GM18858 (cell line): ENCODE measurements around the gene EFEMP2.
"Not testable (repeated sequence)": the region's sequence is repeated elsewhere in the genome, so short reads cannot be mapped to it uniquely, and the experiment has no call there.

ENCODE experiments used
- ATAC-seq: cut with Tn5 transposase; IDR thresholded peaks from one replicate; pipeline ENCODE4 v1.9.1; 2021; ENCODE audit not compliant: unreplicated experiment

The EFEMP2 gene

DNA sequence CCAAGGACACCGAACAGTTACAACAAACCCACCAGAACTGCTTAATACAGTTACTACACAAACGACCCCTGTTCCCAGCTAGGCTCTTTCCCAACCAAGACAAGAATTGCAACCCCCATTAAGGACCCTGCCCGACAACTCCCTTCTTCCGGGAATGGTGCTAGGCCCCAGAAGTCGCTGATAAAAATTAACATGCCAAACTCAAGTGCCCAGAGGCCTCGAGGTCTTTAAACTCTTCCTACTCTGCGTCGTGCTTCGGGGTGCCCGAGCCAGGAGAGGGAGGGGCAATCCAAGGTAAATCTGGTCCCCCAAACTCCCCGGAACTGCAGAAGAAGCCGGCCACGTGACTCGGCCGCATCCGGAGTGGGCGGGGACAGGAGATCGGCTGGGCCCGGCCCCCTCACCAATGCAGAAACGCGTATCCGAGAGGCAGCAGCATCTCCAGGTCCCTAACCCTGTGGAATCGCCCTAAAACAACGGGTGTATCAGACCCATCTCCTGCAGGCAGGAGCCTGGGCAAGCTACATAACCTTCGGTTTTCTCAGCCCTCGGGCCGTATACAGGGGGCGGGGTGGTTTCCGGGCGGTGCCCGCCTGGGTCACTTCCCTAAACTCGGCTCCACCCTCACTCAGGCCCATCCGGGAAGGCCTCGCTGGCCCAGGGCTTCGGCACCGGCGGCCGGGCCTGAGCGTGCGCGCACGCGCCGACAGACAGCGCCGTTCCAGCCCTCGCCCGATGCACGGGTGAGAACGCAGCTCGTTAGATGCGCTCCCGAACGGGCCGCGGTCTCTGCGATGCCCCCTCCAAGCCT lies 15.7 kb downstream of the EFEMP2 start:
- ATAC-seq = no peak

DNA sequence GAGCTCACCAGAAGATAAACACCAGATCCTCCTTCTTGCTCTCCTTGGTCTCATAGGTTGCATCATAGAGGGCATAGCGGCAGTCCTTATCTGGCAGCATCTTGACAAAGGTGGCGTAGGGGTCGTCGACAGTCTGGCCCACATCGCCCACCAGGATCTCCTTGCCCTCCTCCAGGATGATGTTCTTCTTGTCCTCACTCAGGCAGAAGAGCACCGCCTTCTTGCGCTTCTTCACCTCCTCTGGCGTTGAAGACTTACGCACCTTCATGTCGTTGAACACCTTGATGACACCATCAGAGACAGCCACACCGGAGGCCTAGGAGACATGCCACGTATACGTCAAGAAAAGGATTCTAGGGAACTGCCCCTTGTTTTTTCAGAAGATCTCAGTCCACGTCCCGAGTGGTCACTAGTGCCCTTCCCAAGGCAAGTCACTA lies 16.7 kb downstream of the EFEMP2 start:
- ATAC-seq = no peak

DNA sequence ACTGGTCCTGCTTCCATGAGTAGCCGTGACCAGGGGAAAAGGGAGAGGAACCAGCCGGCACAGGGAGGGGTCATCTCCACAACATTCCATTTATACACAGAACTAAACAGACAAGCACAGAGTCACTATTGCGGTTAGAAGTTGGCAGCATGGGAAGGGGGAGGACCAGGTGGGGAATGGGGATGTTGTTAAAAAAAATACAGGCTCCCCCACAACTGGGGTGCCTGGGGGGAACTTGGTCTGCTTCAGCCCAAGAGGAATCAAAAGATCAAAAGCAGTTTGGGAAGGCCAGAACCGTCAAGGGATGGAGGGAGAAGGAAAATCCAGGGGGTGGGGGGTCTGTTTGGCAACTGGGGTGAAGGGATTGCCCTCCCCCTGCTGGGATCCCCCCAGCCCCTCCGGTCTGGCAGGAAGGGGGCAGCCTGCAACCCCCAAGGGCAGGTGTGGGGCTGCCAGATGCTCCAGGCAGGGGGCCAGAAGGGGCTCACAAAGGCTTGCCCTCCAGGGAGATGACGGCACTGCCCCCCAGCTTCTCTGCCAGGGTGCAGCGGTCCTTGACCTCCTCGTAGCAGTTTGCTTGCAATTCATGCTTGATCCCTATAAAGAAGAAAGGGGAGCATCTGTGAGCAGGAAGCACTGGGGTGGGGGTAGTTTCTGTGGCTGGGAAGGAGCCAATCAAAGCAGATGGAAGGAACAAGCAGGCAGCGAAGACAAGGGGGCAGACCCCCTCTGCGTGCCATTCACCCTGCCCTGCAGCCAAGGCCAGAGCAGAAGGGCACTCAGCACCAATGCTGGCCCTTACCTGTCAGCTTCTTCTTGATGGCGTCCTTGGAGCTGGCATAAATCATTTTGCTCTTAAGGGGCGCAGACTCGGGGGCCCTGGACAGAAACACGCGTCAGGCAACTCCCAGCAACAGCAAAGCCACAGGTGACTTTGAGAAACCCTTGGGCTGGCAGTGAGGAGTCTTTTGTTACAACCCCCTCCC lies 17.5 kb downstream of the EFEMP2 start:
- ATAC-seq = no peak

DNA sequence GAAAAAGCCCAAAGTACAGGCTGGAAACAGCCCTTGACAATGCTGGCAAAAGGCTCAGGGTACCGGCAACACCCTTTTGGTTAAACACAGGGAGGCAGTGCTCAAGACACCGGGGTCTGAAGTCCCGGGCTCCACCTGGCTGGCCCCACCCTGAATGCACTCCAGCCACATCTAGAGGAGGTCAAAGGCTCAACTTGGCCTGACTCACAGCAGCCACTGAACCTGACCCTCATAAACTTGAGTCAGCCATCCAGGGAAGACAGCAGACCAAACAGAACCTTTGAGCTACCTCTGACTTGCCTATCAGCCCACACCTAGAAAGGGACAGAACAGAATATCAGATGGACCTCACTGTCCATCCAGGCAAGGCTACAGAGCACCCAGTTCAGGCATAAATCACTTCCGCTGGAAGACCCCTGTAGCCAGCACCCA lies 18.4 kb downstream of the EFEMP2 start:
- no peak for ATAC-seq

DNA sequence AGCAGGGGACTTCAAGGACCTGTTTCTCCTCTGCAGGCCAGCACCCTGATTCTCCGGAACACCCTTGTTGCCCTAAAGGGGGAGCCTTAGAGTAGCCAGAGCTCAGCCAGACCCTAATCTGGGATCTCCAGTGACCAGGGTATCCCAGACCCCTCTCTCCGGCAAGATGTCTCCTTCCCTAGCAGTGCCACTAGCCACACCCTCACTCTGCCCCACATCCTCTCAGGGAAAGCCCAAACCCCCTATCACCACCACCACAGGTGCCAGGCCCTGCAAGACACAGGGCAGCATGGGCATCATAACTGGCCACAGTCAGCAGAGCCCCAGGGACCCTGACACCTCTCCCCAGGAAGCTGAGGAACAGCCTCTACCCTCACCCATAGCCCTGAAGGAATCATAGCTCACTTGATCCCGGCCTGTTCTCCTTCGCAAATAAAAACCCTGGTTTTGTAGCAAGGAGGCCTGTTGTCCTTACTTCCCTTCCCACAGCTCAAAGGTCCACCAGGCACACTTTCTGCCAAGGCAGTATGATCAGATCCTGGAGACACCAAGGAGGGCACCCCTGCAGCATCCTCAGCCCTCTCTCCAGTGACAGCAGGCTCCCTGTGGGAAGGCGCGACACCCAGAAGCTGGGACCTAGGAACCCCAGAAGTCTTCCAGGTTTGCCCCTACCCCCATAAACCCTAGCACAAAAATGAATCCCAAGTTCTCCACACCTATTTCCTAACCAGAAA lies 19.2 kb downstream of the EFEMP2 start:
- ATAC-seq = no peak

DNA sequence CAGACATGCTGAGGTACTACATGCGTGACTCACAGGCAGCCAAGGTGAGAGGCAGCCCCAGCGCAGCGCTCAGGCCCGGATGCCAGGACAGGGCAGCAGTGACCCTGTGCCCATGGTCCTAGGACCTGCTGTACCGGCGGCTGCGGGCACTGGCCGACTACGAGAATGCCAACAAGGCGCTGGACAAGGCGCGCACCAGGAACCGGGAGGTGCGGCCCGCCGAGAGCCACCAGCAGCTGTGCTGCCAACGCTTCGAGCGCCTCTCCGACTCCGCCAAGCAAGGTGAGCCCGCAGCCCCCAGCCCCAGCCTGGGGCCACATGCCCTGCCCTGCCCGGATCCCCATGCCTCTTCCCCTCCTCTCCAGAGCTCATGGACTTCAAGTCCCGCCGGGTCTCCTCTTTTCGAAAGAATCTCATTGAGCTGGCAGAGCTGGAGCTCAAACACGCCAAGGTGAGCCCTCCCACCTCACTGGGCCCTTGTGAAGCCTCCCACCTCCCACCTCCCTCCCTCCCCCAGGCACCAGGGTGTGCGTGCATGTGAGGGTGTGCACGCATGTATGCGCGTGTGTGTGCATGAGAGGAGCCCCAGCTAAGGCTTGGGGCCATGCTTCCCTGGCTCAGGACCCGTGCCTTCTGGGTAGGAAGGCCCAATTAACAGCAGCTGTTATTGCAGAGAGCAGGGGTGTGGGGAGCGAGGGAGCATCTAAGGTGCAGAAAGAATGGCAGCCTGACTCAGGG lies 19.9 kb downstream of the EFEMP2 start:
- ATAC-seq = no peak

DNA sequence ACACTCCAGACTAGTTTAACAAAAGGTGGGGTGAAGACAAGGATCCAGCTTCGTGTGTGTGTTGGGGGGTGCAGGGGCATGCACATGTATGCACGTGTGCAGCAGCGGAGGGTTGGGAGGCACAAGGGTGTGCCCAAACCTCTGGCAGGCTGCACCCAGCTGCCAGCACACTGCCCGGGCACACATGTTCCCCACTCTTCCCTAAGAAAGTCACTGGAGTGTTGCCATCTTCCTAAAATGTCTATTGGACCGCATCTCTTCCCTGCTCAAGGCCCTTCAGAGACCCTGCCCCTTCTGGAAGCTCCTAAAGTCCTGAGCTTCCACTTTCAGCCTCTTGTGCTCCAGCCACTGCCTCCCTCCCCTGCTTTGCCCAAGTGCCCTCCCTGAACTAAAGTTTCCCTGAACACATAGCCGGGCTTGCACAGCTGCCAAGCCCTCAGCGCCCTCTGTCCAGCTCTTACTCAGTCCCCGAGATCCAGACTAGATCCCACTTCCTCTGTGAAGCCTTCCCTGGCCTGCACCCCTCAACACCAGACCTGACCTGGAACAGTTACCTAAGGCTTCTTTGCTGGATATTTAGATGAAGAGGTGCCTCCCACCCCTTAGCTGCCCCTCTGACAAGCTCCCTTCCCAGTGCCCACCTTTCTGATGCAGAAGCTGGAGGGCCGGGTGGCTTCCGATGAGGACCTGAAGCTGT lies 20.6 kb downstream of the EFEMP2 start:
- ATAC-seq = no peak

DNA sequence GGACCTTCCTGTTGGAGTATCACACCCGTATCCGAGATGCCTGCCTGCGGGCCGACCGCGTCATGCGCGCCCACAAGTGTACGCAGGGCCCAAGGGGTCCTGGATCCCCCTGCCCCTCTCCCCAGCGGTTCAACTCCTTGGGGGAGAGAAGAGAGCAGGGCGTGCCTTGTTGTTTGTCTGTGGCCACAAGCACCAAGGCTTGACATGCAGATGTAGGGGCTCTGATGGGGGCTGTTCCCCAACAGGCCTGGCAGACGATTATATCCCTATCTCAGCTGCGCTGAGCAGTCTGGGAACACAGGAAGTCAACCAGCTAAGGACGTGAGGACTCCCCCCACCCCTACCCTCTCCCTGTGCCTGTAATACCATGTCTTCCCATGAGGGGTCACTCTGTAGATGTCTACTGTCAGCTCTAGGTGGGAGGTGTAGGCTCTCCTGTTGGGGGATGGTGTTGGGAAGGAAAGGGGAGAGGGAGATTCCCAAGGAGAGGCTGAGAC lies 21.5 kb downstream of the EFEMP2 start:
- ATAC-seq = no peak

DNA sequence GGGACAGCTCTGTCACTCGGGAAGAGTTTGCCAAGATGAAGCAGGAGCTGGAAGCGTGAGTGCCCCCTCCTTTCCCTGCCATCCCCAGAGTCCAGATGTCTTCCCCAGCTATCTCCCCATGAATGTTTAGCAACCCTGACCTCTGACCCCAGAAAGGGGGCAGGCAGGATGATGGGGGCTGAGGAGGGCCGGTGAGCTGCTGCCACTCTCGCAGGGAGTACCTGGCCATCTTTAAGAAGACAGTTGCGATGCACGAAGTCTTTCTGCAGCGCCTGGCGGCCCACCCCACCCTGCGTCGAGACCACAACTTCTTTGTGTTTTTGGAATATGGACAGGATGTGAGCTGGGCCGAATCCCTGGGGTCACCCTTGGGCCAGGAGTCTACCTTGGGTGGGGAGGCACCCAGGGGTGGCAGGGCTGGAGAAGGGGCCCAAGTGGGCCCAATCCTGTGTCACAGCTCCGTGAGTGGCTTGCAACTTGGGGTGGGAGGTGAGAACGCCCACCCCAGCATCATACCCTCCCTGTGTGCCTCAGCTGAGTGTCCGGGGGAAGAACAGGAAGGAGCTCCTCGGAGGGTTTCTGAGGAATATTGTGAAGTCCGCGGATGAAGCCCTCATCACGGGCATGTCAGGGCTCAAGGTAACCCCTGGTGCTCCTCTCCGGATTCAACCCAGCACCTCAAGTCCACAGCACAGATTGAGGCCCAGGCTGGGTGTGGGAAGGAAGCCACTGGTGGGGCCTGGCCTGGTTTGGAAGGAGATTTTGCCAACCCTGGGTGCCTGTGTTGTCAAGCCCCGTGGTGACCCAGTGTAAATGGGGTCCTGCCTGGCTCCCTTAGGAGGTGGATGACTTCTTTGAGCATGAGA lies 22.1 kb downstream of the EFEMP2 start:
- no peak for ATAC-seq

DNA sequence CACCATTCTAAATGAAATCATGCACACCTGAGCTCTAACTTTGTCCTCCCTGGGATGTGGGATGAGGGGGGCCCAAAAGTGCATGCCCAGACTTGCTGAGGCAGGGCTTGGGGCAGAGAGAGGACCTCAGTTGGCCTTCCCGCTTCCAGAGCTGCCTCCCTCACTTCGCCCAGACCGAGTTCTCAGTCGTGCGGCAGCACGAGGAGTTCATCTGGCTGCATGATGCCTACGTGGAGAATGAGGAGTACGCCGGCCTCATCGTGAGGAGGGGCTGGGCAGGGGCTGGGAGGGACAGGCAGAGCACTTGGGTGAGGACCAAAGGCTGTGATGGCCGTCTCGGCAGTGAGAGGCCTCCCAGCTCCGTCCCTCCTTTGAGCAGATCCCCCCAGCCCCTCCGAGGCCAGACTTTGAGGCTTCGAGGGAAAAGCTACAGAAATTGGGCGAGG lies 22.8 kb downstream of the EFEMP2 start:
- no peak for ATAC-seq

DNA sequence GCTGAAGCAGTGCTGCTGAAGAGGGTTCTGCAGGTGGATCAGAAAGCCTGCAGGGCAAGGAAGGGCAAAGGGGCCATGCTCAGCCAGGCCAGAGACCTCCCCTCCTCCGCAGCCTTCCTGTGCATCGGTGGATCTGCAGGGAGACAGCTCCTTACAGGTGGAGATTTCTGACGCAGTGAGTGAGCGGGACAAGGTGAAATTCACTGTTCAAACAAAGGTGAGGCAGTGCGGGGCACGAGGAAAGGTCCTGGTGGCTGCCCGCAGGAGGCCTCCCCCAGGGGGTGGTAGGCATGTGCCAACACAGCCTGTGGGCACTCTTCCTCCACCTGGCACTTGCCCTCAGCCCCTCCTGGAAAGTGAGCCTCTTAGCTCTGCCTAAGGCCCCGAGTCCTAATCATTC lies 23.2 kb downstream of the EFEMP2 start:
- ATAC-seq = no peak

DNA sequence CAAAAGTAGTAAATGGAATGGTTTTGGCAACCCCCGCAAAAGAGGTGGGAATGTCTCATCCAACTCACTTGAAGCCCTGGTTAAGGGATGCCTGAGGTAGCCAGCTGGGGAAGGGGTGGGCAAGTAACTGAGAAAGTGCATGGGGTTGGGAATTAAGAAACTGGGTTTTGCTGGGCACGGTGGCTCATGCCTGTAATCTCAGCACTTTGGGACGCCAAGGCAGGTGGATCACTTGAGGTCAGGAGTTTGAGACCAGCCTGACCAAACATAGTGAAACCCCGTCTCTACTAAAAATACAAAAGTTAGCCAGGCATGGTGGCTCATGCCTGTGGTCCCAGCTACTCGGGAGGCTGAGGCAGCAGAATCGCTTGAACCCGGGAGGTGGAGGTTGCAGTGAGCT lies 23.9 kb downstream of the EFEMP2 start:
- not testable (repeated sequence) for ATAC-seq

DNA sequence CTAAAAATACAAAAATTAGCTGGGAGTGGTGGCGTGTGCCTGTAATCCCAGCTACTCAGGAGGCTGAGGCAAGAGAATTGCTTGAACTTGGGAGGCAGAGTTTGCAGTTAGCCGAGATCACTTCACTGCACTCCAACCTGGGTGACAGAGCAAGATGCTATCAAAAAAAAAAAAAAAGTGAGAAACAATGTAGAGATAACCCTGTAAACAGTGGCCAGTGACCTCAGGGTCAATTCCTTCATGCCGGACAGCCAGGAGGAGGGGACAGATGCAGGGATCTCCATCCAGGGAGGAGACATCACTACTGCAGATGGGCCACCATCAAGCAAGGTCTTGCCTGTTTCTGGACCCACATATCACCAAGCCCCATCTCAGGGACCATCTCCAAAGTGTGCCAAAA lies 24.9 kb downstream of the EFEMP2 start:
- no peak for ATAC-seq

DNA sequence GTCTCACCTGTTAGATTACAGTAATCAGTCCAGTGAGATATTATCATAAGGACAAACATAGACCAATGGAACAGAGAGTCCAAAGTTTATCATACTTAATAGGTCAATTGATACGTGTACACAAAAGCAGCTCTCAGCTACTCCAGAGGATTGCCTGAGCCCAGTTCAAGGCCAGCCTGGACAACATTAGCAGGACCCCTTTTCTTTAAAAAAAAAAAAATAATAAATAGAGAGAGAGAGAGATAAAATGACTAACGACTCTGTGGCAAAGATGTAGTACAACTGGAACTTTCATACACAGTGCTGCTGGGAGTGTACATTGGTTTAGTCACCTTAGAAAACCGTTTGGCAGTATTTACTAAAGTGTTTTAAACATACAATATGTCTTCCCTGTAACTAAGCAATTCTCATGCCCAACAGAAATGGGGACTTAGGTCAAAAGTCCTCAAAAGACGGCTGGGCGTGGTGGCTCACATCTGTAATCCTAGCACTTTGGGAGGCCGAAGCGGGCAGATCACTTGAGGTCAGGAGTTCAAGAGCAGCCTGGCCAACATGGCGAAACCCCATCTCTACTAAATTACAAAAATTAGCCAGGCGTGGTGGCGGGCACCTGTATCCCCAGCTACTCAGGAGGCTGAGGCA lies 28.2 kb downstream of the EFEMP2 start:
- ATAC-seq = no peak

DNA sequence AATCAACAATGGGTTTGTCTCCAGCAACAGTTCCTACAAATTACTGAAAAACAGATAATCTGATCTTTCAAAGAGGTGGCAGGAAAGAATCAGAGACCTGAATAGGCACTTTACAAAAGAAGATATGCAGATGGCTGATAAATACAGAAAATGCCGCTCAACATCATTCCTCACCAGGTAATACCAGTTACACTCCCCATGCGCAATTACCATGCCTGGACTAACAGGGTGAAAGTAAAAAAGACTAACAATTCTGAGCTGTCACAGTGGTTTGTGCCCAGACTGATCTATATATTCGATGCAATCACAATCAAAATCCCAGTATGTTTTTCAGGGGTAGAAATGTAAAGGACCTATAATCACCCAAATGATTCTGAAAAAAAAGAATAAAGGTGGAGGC lies 28.8 kb downstream of the EFEMP2 start:
- no peak for ATAC-seq

DNA sequence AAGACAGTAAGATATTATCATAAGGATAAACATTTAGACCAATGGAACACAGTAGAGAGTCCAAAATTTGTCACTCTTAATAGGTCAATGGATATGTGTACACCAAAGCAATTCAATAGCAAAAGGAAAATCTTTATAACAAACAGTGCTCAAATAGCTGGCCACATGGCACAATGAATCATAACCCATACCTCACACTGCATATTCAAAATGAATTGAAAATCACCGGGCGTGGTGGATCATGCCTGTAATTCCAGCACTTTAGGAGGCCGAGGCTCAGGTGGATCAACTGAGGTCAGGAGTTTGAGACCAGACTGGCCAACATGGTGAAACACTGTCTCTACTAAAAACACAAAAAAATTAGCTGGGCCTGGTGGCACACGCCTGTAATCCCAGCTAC lies 30.5 kb downstream of the EFEMP2 start:
- ATAC-seq = no peak

DNA sequence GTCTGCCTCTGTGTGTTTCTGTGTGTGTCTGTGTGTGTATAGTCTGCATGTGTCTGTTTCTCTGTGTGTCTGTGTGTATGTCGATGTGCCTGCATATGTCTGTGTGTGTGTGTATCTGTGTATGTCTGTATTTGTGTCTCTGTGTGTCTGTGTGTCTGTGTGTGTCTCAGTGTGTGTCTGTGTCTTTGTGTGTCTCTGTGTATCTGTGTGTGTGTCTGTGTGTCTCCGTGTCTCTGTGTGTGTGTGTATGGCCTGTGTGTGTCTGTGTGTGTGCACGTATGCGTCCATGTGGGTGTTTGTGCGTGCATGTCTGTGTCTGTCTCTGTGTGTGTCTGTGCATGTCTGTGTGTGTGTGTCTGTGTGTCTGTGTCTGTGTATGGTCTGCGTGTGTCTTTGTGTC lies 38.4 kb downstream of the EFEMP2 start:
- no peak for ATAC-seq

DNA sequence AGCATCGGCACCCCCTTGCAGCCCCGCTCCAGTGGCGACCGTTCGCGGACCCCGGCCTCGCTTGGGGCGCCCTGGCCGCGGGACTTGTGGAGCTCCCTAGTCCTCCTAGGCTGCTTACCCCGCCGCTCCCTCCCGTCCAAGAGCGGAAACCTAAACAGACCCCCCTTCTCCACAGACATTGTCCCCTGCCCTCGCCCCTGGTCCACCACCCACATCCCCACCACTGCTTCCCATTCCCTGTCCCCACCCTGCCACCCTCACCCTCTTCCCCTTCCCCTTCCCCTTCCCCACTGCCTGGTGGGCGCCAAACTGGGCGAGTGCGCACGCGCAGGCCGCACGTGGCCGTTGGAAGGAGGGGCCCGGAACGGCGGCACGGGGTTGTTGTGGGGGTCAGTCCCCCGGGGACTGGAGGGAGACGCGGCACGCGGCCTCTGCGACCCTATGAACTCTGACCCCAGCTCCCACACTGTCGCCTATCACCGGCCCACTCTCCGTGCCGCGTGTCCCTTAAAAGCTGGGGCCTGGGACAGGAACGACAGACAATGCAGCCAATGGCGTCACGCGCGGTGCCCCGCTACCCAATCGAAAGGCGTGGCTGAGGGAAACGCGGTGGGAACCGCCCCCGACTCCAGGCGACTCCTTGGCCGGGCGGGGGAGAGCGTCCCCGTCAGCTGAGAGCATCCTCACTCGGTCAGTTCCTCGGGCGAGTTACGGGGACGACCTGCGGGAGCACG lies 39.1 kb downstream of the EFEMP2 start, which contains the start of gene SNX32:
Gene SNX32 (plus strand): TSS at position 667 of the 734 bp plus-strand sequence. CDS start 103 bp downstream, outside the sequence.
- no peak for ATAC-seq
